GM19238 (cell line): ENCODE results near the gene RNF115.
"Not testable (repeated sequence)": the region's sequence is repeated elsewhere in the genome, so short reads cannot be mapped to it uniquely, and the experiment has no call there.

Experiments
- DNase-seq: peaks from one replicate; pipeline ENCODE4 v3.0.0; 2011; ENCODE audit warnings: low spot score; ENCODE audit not compliant: insufficient read length

The RNF115 gene

DNA sequence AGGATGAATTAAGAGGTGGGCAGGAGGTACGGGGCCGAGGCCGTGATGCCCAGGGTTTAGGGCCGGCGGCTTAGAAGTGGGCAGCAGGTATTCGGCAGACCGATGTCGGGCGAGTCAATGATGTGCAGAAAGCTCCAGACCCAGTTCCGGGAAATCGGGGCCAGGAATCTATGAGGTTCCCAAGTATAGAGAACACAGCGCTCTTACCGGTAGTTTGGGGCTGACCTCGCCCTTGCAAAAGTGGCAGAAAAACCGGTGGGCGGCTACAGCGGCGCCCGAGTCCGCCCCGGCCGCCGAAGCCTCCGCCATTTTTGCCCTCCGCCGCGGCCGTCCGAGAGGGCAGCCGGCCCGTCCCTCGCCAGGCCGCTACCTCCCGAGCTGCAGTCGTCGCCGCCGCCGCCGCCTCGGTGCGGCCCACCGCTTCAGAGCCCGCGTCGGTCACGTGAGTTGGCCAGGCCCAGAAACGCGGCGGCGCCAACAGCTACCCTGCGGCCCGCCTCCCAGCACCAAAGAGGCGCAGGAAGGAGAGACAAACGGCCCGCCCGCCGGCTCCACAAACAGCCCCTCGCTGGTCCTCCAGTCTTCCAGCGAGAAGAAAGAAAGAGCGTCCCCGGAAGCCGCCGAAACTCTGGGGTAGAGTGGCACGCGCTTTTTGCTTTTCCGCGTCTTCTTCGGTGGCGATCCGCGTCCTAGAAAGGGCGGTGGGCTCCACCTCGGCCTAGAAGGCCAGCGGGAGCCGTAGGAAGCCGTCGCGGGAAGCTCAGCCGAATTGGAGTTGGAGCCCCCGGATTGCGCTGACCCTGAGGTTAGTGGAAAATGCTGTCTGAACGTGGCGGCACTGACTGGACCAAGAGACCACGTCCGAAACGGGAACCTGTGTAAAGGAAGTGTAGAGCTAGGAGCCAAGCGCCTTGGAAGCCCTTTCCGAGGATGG is at the start of gene RNF115, which contains the start of gene POLR3C:
Gene RNF115 (minus strand): TSS at position 531 of the 934 bp plus-strand sequence. CDS start 222 bp downstream, at position 309.
Gene POLR3C (plus strand): TSS at position 636 of the 934 bp plus-strand sequence. CDS start 1,577 bp downstream, outside the sequence.
- peak; percentile 75 for DNase-seq

- DNase-seq, result no peak
Observed at GRCh38 chr1:145871994-145872924, 48.4 kb upstream of the RNF115 start.

DNA sequence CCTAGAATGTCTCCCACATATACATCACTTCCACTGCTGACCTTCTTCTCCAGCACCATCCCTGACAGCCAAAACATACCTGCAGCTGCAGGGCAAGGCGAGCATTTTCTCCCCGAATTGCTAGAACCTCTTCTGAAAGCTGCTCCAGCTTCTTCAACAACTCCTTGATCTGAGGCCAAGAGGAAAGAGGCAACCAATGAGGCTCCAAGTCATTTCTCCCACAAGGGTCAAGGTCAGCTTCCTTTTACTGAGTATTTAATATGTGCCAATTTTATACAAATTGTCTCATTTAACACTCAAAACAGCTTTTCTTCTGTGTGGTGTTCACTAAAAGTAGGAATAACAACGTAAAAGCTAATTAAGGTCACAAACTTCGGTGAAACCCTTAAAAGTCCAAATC is 44.3 kb upstream of the RNF115 start:
- no peak for DNase-seq

DNA sequence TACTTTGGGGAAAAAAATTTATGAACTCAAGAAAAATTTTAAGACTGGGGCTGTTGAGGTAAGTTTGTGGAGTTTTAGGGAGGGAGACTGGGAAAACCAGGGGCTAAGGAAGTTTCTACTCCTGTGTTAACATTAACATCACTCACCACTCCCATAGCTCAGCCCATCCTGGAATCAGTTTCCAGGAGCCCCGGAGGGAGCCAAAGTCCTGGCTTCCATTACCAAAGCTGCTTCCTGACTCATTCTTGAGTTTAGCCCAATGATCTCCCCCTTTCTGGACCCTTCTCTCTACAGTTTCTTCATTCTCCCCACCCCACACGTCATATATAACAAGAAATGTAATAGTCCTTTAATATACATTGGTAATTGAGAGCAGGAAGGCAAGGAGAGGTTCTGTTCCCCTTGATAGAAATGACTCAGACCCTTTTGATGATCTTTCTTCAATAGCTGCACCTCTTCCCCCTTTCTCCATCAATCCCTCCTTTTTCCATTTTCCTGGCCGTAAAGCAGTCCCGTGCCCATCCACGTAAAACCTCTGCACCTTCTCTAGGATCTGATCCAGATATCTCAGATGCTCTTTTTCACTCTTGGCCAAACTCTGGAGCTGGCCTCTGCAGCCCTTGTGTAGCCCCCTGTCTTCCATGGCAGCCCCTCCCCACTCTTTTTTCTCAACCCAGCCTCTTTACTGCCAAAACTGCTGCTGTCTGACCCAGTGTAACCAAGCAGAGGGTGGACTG is 39.6 kb upstream of the RNF115 start:
- DNase-seq, result no peak

DNA sequence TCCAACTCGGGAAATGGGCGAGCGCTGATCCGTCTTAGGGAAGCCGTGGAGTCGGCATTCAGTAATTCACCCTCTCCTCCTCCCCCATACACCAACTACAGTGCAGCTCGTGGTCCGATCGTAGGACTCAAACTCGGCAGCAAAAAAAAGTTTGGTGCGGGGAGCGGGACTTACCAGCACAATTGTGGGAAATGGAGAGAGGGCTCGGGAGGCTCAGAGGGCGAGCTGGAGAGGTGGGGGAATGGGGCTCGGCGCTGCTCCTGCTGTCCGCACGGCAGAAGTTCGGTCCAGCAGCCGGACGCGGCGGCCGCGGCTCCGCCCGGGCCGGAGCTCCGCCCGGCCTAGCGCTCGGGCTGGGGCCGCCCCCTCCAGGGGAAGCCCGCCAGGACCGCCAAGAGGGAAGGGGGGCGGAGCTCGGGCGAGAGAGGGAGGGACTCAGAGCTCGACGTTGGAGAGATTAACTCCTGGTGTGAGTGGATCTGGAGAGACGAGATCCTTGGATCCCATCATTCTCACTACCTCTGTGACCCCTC is 35.7 kb upstream of the RNF115 start:
- DNase-seq, result peak; percentile 84

DNA sequence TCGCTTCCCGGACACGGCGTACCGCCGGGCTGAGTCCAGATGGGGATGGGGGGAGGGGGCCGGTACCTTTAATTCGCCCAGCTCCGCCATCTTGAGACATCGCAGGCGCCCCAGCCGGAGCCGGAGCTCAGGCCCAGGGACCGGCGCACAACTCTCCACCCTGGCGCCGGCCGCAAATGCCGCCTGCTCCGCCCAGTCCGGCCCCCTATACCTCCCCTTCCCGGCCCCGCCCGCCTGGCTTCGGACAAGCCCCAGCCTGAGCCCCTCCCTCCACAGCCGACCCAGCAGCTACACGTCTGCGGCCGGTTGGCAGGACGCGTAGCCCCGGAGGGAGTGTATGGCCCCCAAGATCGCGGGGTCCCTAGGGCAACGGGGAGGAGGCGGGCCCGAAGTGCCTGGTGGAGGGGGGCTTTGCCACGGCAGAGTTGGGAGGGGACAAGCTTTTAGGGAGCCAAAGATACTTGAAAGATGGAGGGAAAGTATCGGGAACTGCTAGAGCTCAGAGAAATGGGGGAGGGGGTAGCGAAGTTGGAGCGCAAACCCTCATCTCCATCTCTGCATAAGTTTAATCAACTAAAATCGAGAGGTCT is 35.1 kb upstream of the RNF115 start, which contains the start of gene PIAS3:
Gene PIAS3 (minus strand): TSS at position 181 of the 590 bp plus-strand sequence. CDS start 91 bp downstream, at position 90.
- DNase-seq, result peak; percentile 94

DNA sequence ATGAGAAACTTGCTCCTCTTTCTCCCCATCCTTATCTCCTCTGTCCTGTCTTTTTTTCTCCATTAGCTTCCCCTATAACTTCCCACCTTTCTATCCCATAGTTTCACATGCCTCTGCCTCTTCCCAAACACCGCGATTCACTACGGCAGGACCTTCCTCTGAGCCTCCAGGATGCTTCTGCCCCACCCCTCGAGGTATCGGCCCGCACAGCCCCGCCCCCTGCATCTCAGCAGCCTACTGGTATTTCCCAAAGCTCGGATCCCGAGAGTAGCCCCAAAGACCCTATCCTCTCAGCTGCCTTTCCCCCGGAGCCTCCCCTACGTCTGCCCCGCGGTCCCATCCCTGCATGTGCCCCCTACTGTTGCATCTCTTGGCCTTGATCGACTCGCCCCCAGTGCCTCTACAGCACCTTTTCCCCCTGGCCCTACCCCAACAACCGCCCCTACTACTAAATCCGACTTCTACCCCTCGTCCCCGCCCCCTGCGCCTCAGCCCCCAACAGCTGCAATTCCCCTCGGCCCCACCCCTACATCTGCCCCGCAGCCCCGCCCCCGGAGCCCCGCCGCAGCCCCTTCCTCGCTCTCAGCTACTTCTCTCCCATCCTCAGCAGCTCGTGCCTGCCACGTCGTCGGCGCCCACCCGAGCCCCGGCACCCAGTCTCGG is 34.5 kb upstream of the RNF115 start:
- DNase-seq, result peak; percentile 61

- no peak for DNase-seq
Observed at GRCh38 chr1:145857170-145857569, 33.3 kb upstream of the RNF115 start.

GRCh38 chr1:145855426-145855948 is 31.6 kb upstream of the RNF115 start:
- DNase-seq, result no peak

- DNase-seq, result no peak
Observed at GRCh38 chr1:145849356-145850160, 25.7 kb upstream of the RNF115 start.

DNA sequence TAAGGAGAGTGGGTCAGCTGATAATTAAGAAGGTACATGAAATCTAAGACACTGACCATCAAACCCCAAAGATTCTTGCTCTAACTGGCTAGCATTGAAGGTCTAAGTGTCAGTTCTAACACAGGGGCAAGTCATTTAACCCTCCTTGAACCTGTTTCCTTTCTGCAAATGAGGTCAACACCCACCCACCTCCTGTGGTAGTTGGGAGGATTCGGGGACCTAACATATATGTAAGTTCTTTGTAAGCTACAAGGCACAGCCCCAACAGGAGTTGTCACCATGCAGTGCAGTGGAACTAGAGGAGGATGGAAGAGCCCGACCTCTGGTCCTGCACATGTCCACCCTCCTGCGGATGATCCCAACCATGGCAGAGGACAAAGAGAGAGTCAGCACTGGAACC is 23.9 kb upstream of the RNF115 start:
- DNase-seq, result no peak

GRCh38 chr1:145846201-145846612 is 22.3 kb upstream of the RNF115 start:
- peak; percentile 46 for DNase-seq

DNA sequence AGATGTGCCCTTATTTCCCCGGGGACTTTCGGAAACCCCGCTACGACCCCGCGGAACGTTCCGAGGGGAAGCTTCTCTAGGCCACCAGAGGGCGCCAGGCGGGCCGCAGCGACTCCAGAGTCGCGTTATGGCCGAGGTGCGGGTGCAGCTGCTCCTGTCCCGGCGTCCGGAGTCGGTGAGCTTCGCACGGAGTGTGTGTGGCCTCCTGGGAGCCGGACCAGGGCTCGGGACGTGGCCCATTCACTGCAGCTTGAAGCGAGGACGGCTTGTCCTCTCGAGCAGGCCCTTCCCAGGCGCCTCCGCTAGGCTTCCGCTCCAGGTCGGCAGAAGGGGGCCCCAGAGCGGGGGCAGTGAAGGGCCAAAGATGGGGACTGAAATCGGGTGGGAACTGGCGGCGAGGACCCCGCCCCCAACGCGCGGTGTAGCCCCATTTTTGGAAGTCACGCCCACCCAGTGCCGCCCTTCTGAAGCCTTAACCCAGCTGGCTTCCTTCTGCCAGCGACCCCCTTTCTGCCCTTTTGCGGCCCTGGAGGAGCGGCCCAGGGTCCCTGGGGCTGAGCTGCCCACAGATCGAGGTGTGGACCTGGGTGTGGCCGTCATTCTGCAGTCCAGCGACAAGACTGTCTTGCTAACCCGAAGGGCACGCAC is 21.7 kb upstream of the RNF115 start, which contains the start of gene NUDT17:
Gene NUDT17 (plus strand): TSS at position 117 of the 648 bp plus-strand sequence. CDS start 11 bp downstream, at position 128.
- DNase-seq, result peak; percentile 81

- peak; percentile 51 for DNase-seq
Observed at GRCh38 chr1:145845144-145845513, 21.2 kb upstream of the RNF115 start.

- DNase-seq, result no peak
Observed at GRCh38 chr1:145843031-145843430, 19.1 kb upstream of the RNF115 start.

DNA sequence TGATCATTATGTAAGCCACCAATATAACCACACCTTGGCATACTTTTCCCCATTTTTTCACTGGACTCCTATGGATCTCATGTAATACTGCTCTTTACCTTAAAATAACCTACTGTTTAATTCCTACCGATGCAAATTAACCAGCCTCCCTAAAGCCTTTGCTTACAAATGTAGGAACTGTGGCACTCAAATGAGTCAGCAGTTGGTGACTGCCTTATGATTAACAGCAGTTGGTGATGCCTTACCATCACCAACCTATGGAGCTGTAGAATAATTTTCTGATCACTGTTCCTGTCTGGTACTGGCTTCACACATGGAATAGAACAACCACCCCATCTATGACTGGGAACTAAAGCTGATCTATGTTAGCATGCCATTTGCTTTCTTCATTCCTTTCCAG is 13.8 kb upstream of the RNF115 start:
- DNase-seq, result no peak

DNA sequence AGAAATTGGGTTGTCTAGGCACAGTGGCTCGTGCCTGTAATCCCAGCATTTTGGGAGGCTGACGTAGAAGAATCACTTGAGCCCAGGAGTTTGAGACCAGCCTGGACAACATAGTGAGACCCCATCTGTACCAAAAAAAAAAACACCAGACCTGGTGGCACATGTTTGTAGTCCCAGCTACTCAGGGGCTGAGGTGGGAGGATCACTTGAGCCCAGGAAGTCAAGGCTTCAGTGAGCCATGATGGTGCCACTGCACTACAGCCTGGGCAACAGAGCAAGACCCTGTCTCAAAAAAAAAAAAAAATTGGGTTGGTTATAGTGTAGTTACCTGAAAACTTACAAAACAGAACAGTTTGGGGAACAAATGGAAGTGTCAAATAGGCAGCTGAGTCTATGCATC is 6.9 kb upstream of the RNF115 start:
- DNase-seq, result not testable (repeated sequence)
